Smooth muscle cell (in vitro differentiated cells): ENCODE data around the gene KIF1A. TPM values are rescaled to one million over a fixed set of nuclear protein-coding genes. Genes with fewer than 3 reads are reported as not detected.

Experiments
- DNase-seq: peaks from one replicate; lab custom pipeline; 2025; ENCODE audit not compliant: unreplicated experiment; lab: John Stamatoyannopoulos, UW
- H2AFZ ChIP-seq: fragments of 200-600 bp; sonication (generic); 2 replicates; pipeline ENCODE4 v1.6.0; 2016; ENCODE audit warnings: antibody characterized with exemption, low read depth, mild to moderate bottlenecking
- H3F3A ChIP-seq: fragments of 200-600 bp; sonication (generic); 2 replicates; pipeline ENCODE4 v1.6.0; 2017; ENCODE audit warnings: antibody characterized with exemption, low read depth
- H3K27ac ChIP-seq: fragments of 200-600 bp; sonication (generic); 2 replicates; pipeline ENCODE4 v1.5.1; 2016; ENCODE audit warnings: low read depth, mild to moderate bottlenecking
- H3K27me3 ChIP-seq: fragments of 200-600 bp; sonication (generic); 2 replicates; pipeline ENCODE4 v1.6.1; 2016; ENCODE audit warnings: low read depth, mild to moderate bottlenecking
- H3K36me3 ChIP-seq: fragments of 200-600 bp; sonication (generic); 2 replicates; pipeline ENCODE4 v1.5.1; 2016; ENCODE audit warnings: low read depth
- H3K4me1 ChIP-seq: fragments of 200-600 bp; sonication (generic); 2 replicates; pipeline ENCODE4 v1.5.1; 2016; ENCODE audit warnings: low read depth
- H3K4me2 ChIP-seq: fragments of 200-600 bp; sonication (generic); 2 replicates; pipeline ENCODE4 v1.6.0; 2016; ENCODE audit warnings: mild to moderate bottlenecking
- H3K4me3 ChIP-seq: fragments of 200-600 bp; sonication (generic); 2 replicates; pipeline ENCODE4 v1.5.1; 2016; ENCODE audit warnings: mild to moderate bottlenecking
- H3K79me2 ChIP-seq: fragments of 200-600 bp; sonication (generic); 2 replicates; pipeline ENCODE4 v1.6.0; 2016; ENCODE audit warnings: low read depth, mild to moderate bottlenecking
- H3K9ac ChIP-seq: fragments of 200-600 bp; sonication (generic); 2 replicates; pipeline ENCODE4 v1.6.0; 2016; ENCODE audit warnings: low read depth
- H3K9me3 ChIP-seq: fragments of 200-600 bp; sonication (generic); replicated peaks from 2 replicates; pipeline ENCODE4 v1.5.1; 2016; ENCODE audit warnings: low read depth
- H4K20me1 ChIP-seq: fragments of 200-600 bp; sonication (generic); 2 replicates; pipeline ENCODE4 v1.6.0; 2016; ENCODE audit warnings: low read depth
- CTCF ChIP-seq: fragments of 200-600 bp; sonication (generic); IDR thresholded peaks from 2 replicates; pipeline ENCODE4 v1.5.1; 2017; ENCODE audit warnings: borderline replicate concordance, mild to moderate bottlenecking, antibody characterized with exemption; ENCODE audit not compliant: insufficient read depth, poor library complexity, severe bottlenecking
- WGBS: methylation state at CpG from one replicate; pipeline ENCODE4 v1.1.7; 2016; ENCODE audit warnings: low lambda C conversion rate; 5-methylcytosine and 5-hydroxymethylcytosine counted together
- polyA plus RNA-seq: library from polyadenylated mRNA; unstranded; fragments of >200 nt; fragmentation: Nextera tagmentation; extraction: Ambion mirVana; gene quantifications from 2 replicates; pipeline ENCODE4 v1.2.1, GENCODE V29; 2016
- total RNA-seq: library from RNA; depleted of rRNA; stranded (reverse); fragments of >200 nt; gene quantifications from 2 replicates; pipeline ENCODE4 v1.2.3, GENCODE V29; 2014

Gene KIF1A
- total and polyA plus RNA-seq, 2 experiments from 2014 or later = 4.6 to 8.4 TPM

DNA sequence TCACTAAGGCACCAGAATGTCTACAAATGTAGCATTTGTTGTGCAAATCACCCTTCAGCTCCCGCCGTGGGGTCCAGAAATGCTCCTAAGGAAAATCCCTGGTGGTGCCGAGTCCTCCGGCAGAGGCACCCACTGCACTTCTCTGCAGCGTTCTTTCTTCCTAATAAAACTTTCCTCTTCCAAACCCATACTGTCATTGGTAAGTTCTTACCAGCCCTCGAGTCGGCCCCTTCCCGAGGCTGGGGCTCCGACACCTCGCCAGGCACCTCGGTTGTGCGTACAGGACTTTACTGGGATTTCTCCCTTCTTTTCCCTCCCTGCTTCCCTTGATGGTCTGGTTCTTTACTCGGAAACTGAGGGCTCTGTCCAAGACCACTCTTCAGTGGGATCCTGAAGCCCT, 38.3 kb upstream of the KIF1A start:
- H3F3A ChIP-seq = no peaks in the 10 kb centered on the region
- H3K27me3 ChIP-seq = peaks cover 2% of the 10 kb centered on the region
- H4K20me1 ChIP-seq = no peaks in the 10 kb centered on the region
- H3K9ac ChIP-seq = no peak overlapping the region
- no peak overlapping the region for H3K4me3 ChIP-seq
- H3K4me2 ChIP-seq = no peak overlapping the region
- H3K79me2 ChIP-seq = no peaks in the 10 kb centered on the region
- no peak for TF ChIP-seq CTCF
- no peak overlapping the region for H2AFZ ChIP-seq
- H3K36me3 ChIP-seq = no peaks in the 10 kb centered on the region
- WGBS = 89% methylated on average over 13 of the region's 13 CpGs
- no peak overlapping the region for H3K27ac ChIP-seq
- DNase-seq = no peak
- no peaks in the 10 kb centered on the region for H3K4me1 ChIP-seq
- H3K9me3 ChIP-seq = no peaks in the 10 kb centered on the region

GRCh38 chr2:240857039-240858008, 37.3 kb upstream of the KIF1A start:
- H3K9me3 ChIP-seq = no peaks in the 10 kb centered on the region
- no peak overlapping the region for H3K27ac ChIP-seq
- no peaks in the 10 kb centered on the region for H3K79me2 ChIP-seq
- no peak overlapping the region for H2AFZ ChIP-seq
- DNase-seq = no peak
- WGBS = 93% methylated on average over 21 of the region's 21 CpGs
- no peaks in the 10 kb centered on the region for H3K27me3 ChIP-seq
- TF ChIP-seq CTCF = no peak
- no peaks in the 10 kb centered on the region for H3K36me3 ChIP-seq
- H4K20me1 ChIP-seq = no peaks in the 10 kb centered on the region
- no peak overlapping the region for H3K4me3 ChIP-seq
- no peaks in the 10 kb centered on the region for H3K4me1 ChIP-seq
- H3F3A ChIP-seq = no peaks in the 10 kb centered on the region
- no peak overlapping the region for H3K4me2 ChIP-seq
- H3K9ac ChIP-seq = no peak overlapping the region

DNA sequence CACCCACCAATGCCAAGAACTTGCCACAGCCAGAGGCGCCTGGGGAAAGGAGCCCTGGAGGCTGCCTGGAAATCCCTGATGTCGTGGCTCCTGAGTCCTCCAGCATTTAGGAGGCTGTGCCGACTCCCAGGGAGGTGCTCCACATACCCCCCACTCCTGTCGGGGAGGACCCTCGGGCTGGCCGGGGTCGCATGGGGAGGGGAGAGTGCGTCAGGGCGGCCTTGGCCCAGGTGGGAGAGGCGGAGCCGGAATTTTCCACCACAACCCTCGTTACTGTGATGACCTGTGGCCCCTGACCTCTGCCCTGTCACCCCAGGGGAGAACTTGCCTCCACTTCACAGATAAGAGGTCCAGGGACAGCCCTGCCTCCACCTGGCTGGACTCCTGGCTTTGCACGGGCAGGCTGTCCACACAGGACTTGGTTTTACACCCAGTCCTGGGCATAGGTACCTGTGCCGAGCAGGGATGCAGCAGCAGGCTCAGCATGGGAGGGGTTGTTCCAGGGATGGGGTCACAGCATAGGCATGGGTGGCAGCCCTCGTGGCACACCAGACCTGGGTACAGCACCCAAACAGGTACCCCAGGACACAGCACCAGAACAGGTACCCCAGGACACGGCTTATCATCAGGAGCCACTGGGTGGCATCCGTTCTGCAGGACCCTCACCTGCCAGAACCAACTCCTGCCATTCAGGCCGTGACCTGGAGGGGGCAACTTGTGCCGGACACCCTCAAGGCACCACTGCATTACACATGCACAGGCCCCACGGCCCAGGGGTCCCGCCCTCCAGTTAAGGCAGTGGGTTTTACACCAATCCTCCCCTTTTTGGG, 36.3 kb upstream of the KIF1A start:
- H3K4me3 ChIP-seq = no peak overlapping the region
- H3K4me1 ChIP-seq = no peaks in the 10 kb centered on the region
- WGBS = 77% methylated on average over 21 of the region's 21 CpGs
- no peak overlapping the region for H3K4me2 ChIP-seq
- H3K27me3 ChIP-seq = no peaks in the 10 kb centered on the region
- no peaks in the 10 kb centered on the region for H4K20me1 ChIP-seq
- H3K9ac ChIP-seq = no peak overlapping the region
- H3K79me2 ChIP-seq = no peaks in the 10 kb centered on the region
- DNase-seq = no peak
- H3K27ac ChIP-seq = no peak overlapping the region
- H2AFZ ChIP-seq = no peak overlapping the region
- no peaks in the 10 kb centered on the region for H3F3A ChIP-seq
- H3K36me3 ChIP-seq = no peaks in the 10 kb centered on the region
- H3K9me3 ChIP-seq = no peaks in the 10 kb centered on the region
- TF ChIP-seq CTCF = no peak
